ENCODE results near the gene TSSK6. TPM values are rescaled to one million over a fixed set of nuclear protein-coding genes. Genes with fewer than 3 reads are reported as not detected.
A peak's percentile ranks its signal among the peaks of the same experiment; 100 is the strongest.
"Not testable (repeated sequence)": the region's sequence is repeated elsewhere in the genome, so short reads cannot be mapped to it uniquely, and the experiment has no call there.

TSSK6 gene
- total RNA-seq, 1 experiment from 2014 or later = 4.7 TPM

DNA sequence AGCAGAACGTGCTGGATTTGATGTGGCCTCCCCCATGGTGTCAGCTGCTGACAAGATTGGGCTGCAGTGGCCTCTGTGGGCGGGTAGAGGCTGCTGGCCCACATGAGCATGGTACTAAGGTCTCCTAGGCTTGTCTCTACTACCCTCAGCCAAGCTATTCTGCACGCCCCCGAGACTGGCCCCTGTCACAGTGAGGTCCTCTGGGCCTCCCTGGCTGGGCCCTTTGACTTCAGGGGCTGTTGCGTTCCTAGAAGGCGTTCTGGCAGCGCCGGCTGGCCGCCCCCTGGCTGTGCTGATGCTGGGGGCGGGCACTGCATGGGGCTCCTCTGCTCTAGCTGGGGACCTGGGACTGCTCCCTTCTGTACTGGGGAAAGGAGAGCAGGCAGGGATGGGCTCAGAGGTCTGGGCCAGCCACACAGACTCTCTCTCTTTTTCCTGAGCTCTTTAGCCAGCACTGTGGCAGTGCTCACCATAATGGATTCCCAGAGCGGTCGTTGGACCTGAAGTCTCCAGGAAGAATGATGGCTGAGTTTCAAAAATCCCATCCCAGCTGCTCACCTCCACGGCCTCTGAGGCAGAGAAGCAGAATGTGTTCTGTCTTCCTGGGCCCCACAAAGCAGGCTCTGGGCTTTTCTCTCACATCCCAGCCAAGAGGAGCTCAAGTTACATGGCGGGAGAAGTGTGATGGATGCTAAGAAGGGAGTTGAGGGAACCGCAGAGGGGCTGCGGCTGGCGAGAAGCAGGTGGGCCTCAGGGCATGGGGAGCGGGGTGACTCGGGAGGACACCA, 32.3 kb downstream of the TSSK6 start:
- DNase-seq = peak; percentile 49

DNA sequence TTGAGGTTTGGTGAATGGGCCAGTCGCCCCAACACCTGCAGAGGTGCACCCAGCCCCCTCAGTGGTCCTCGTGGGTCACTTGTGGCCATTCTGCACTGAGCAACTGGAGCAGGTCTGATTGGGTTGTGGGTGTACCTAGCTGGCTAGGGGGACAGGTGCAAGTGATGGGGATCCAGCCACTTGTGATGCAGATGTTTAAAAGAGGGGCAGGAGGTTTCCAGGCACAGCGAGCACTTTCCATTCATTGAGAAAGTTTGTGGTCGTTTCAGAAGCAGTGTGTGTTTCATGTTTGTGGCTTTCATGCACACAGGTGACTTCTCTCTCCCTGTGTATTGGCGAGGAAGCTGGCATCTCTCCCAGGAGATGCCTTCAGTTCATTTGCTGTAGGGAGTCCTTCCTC, 34.7 kb downstream of the TSSK6 start:
- Histone ChIP-seq H3K36me3 (replicated peaks; ENCODE audit: control insufficient read depth, insufficient read depth, low read length) (peaks cover 5% of the 10 kb centered on the region), H3K27me3 (ENCODE audit: control insufficient read depth, insufficient read depth, low read length) (no peaks in the 10 kb centered on the region), H3K4me3 (ENCODE audit: insufficient read depth, low read depth, low read length) (no peak overlapping the region)
- DNase-seq = peak; percentile 9

More for the DNA sequence above, 32.3 kb downstream of the TSSK6 start:
- Histone ChIP-seq H3K27me3 (ENCODE audit: control insufficient read depth, insufficient read depth, low read length) (no peaks in the 10 kb centered on the region), H3K4me3 (ENCODE audit: insufficient read depth, low read depth, low read length) (no peak overlapping the region), H3K36me3 (replicated peaks; ENCODE audit: control insufficient read depth, insufficient read depth, low read length) (peaks cover 2% of the 10 kb centered on the region)

DNA sequence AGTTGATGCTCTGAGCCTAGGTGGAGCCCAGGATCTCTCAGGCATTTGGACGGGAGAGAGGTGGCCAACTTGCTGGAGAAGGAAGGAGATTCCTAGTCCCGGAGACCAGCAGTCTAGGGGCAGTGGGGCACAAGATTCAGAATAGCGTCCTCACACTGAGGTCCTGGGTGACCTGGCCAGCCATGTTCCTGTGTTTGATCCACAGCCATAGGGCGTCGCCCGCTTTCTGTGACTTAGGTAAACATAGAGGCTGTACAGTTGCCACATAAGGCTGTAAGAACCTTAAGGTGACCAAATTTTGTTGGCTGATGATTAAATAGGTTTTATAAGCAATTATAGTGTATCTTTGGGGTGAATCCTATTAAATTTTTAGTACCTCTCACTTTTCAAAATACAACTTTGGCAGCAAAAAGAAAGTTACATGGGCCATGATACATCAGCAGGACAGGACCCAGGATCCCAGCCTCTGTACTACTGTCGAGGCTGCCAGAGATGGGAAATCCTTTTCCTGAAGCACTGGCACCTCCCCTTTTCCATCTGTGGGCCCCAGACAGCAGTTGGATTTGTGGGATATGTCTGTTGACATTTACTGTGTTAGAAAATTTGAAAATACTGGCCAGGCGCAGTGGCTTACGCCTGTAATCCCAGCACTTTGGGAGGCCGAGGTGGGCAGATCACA, 37.5 kb downstream of the TSSK6 start:
- no peaks in the 10 kb centered on the region for H3K27me3 ChIP-seq (ENCODE audit: control insufficient read depth, insufficient read depth, low read length)

DNA sequence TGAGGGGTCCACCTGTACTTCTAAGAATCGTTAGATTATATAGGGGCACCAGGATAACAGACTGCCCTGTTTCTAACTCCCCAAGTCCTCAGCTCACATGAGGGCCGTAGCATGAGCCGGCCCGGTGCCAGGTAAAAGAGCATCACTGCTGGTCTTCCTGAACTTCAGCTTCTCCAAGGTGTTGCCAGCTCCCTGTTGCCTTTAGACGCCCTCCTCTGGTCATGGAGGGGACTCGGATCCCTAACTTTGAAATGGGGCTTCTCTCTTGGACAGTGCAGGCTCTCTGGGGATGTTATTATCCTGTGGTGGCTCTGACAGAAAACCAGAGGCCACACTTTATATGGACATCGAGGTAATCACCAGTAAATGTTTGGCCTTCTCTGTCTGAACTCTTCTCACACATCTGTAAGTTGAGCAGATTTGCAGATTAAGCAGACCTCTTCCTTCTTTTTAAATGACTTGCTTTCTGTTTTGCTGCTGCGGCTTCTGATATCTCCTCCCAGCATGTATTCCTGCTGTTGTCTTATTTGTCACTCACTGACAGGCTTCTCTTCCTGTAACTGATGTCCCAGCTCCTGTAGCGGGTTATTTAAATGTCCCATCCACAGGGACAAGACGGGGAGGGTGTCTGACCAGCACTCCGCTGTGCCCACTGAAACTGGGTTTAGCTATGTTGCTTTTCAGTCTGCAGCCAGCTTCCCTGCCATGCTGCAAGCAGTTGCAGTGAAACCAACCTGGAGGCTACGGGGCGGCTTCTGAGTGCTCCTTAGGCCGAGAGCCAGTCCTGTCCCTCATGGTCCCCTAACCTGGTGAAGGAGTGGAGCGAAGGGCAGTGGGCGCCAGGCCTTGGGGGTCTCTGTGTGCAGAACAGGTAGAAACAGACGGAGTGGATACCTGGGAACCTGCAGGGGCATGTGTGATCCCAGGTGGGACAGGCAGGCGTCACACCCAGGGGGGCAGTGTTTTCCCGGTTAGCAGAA, 39.2 kb downstream of the TSSK6 start:
- Histone ChIP-seq H3K36me3 (replicated peaks; ENCODE audit: control insufficient read depth, insufficient read depth, low read length) (peaks cover 6% of the 10 kb centered on the region), H3K4me3 (ENCODE audit: insufficient read depth, low read depth, low read length) (no peak overlapping the region), H3K27me3 (ENCODE audit: control insufficient read depth, insufficient read depth, low read length) (no peaks in the 10 kb centered on the region)
- peak; percentile 85 for DNase-seq

More for the DNA sequence above, 37.5 kb downstream of the TSSK6 start:
- Histone ChIP-seq H3K36me3 (replicated peaks; ENCODE audit: control insufficient read depth, insufficient read depth, low read length) (peaks cover 6% of the 10 kb centered on the region), H3K4me3 (ENCODE audit: insufficient read depth, low read depth, low read length) (no peak overlapping the region)
- no peak for DNase-seq

DNA sequence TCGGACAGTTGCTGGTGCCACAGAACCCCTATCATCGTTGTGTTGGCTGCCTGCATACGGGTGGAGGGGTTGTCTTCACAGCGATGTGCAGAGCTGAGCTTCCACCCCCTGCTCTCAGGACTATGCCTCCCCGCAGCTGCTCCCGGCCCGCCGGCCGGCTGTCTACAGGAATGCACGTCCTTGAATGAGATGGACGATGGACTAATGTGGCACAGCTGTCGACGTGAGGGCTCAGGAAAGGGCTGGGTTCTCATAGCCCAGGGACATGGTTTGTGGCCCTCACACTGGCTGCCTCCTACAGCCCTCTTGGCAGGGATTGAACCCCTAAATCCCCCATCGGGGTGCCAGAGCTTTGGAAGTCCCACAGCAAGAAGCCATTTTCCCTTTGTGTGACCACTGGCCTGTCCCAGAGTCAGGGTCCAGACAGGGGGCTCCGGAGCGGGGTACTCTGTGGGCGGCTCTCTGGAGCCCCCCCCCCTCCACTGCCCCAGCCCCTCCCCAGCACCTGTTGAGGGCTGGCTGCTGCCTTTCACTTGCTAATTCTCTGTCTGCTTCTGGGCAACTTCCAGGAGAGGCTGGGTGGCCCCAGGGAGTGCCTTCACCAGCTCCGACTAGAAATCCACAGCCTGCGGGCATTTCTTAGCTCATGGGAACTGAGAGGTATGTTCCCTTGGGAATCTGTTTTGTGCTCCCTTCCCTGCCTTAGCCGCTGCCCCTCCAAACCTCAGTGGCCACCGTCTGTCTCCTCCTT, 40.2 kb downstream of the TSSK6 start:
- H3K36me3 ChIP-seq (replicated peaks; ENCODE audit: control insufficient read depth, insufficient read depth, low read length) = peaks cover 4% of the 10 kb centered on the region
- no peak overlapping the region for H3K4me3 ChIP-seq (ENCODE audit: insufficient read depth, low read depth, low read length)
- no peaks in the 10 kb centered on the region for H3K27me3 ChIP-seq (ENCODE audit: control insufficient read depth, insufficient read depth, low read length)
- peak; percentile 80 for DNase-seq

DNA sequence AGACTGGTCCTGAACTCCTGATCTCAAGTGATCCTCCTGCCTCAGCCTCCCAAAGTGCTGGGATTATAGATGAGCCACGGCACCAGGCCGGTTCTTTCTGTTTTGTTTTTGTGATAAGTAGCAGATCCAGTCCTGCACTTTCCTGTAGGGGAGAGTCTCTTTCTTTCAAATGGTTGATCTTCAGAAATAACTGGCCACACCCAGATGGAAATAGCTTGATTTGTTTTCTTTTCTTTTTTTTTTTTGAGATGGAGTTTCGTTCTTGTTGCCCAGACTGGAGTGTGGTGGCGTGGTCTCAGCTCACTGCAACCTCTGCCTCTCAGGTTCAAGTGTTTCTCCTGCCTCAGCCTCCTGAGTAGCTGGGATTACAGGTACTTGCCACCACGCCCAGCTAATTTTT, 43.2 kb downstream of the TSSK6 start:
- H3K4me3 ChIP-seq (ENCODE audit: insufficient read depth, low read depth, low read length); DNase-seq; H3K27me3 ChIP-seq (ENCODE audit: control insufficient read depth, insufficient read depth, low read length); H3K36me3 ChIP-seq (replicated peaks; ENCODE audit: control insufficient read depth, insufficient read depth, low read length): not testable (repeated sequence)

DNA sequence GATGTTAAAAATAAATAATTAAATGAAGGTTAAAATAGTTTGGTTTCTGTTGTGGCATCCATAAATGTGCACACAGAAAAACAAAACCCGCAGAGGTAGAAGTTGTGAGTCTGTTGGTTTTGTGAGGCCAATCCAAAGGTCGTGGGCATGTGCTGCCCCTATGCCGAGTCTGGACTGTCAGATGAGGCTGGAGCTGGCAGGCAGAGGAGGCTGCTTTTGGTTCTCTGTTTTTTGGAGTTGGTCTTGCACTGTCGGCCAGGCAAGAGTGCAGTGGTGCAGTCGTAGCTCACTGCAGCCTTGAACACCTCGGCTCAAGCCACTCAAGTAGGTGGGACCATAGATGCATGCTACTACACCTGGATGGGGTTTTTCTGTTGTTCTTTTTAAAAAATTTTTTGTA, 43.7 kb downstream of the TSSK6 start:
- Histone ChIP-seq H3K36me3 (replicated peaks; ENCODE audit: control insufficient read depth, insufficient read depth, low read length) (peaks cover 8% of the 10 kb centered on the region), H3K4me3 (ENCODE audit: insufficient read depth, low read depth, low read length) (no peak overlapping the region), H3K27me3 (ENCODE audit: control insufficient read depth, insufficient read depth, low read length) (no peaks in the 10 kb centered on the region)
- DNase-seq = no peak

DNA sequence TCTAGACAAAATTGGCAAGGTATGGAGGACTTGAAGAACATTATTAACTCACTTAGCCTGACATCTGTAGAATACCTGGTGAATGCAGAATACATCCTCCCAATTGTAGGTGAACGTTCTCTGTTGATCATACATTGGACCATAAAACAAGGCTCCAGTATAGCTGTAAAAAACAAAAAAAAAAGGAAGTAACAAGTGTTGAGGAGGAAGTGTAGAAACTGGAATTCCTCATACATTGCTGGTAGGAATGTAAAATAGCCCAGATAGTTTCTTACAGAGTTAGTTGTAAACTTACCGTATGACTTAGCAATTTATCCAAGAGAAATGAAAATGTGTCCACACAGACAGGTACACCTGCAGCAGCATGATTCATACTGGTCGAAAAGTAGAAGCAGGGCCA, 44.8 kb downstream of the TSSK6 start:
- H3K4me3 ChIP-seq (ENCODE audit: insufficient read depth, low read depth, low read length) = no peak overlapping the region
- no peak for DNase-seq
- no peaks in the 10 kb centered on the region for H3K27me3 ChIP-seq (ENCODE audit: control insufficient read depth, insufficient read depth, low read length)
- peaks cover 16% of the 10 kb centered on the region for H3K36me3 ChIP-seq (replicated peaks; ENCODE audit: control insufficient read depth, insufficient read depth, low read length)

DNA sequence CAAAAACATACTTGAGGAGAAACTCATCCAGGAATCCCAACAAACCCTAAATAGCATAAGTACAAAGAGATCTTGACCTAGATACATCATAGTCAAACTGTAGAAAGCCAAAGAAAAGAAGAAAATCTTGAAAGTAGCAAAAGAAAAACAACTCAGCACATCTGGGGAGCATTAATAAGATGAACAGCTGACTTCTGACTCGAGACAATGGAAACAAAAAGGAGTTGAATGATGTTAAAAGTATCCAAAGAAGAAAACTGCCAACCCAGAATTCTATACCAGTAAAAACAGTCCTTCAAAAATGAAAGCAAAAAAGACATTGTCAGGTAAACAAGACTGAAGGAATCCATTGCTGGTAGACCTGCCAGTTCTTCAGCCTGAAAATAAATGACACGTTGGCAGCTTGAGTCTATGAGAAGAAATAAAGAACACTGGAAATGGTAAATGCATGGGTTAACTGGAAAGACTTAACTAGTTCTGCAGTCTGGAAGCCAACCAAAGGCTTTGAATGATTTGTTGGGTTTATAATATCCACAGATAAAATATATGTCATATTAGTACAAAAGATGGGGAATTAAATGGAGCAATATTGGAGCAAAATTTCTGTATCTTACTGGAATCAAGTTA, 46.8 kb downstream of the TSSK6 start:
- no peak for DNase-seq
- Histone ChIP-seq H3K4me3 (ENCODE audit: insufficient read depth, low read depth, low read length) (no peak overlapping the region), H3K36me3 (replicated peaks; ENCODE audit: control insufficient read depth, insufficient read depth, low read length) (peaks cover 19% of the 10 kb centered on the region), H3K27me3 (ENCODE audit: control insufficient read depth, insufficient read depth, low read length) (no peaks in the 10 kb centered on the region)

DNA sequence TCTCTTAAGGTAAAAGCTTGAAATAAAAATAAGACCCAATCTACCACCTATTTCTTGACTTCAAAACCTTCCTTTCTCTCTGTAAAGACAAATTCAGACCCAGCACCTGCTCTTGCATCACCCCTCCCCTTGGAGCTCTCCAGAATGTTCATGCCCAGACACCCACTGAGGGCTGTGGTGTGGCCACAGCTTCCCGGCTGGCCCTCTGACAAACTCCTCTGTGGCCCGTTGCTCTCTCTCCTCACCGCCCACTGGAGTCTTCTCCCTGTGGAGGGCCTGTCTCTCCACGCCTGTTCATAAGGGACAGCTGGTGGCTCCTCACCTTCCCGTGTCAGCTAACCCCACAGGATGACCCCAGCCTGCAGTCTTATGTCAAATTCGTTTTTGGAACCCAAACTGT, 49.1 kb downstream of the TSSK6 start:
- peaks cover 18% of the 10 kb centered on the region for H3K36me3 ChIP-seq (replicated peaks; ENCODE audit: control insufficient read depth, insufficient read depth, low read length)
- no peak overlapping the region for H3K4me3 ChIP-seq (ENCODE audit: insufficient read depth, low read depth, low read length)
- no peak for DNase-seq
- no peaks in the 10 kb centered on the region for H3K27me3 ChIP-seq (ENCODE audit: control insufficient read depth, insufficient read depth, low read length)

DNA sequence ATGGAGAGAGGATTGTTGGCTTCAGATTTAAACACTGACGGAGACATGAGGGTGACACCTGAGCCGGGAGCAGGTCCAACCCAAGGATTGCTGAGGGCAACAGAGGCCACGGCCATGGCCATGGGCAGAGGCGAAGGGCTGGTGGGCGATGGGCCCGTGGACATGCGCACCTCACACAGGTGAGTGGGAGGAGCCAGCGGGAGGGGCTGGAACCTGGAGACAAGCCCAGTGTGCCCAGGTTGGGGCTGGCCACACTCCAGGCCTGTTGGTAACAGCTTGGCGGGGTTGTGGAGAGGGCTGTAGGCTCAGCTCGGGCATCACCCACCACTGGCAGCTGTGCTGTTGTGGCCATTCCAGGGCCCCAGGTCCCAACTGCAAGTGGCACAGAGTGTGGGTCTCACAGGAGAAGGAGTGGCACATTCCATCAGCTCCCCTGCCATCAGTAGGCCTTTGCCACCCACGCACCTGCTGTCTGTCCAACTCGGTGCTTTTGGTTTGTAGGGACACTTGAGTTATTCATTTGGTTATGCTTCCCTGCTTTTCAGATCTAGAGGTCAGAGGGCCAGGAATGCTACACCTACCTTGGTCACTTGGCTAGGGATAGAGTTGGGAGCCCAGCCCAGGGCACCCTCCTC, 49.8 kb downstream of the TSSK6 start:
- no peak for DNase-seq
- Histone ChIP-seq H3K4me3 (ENCODE audit: insufficient read depth, low read depth, low read length) (no peak overlapping the region), H3K27me3 (ENCODE audit: control insufficient read depth, insufficient read depth, low read length) (no peaks in the 10 kb centered on the region), H3K36me3 (replicated peaks; ENCODE audit: control insufficient read depth, insufficient read depth, low read length) (peaks cover 18% of the 10 kb centered on the region)

DNA sequence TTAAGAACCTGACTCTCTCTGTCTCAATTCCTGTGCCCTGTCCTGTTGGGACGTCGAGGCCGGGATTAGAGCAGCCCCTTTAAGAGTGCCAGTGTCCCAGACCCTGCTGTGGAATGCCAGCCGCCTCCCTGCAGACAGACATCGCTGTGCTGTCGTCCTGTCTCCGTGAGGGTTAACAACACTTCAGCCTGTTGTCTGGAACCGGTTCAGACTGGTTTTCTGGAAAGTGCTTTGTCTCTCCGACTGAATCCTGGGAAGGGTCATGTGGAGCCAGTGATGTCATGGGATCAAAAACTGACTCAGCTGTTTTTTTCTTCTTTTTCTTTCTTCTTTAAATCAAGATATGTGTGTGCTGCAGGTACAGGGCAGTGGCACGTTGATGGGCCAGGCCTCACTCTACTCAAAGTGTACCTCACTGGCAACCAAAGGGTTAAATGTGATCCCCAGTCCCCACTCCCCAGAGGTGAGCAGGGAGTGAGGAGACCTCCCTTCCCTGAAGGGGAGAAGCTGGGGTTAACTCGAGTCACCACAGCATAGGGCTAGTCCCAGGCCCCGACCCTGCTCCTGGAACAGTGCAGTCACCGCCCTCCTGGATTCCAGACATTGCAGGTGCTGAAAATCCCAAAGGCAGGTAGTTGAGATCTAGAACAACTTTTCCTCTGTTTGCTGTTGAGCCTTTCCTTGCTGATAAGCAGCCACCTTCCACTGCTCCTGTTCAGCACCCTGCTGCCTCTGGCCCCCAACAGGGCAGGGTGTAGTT, 50.8 kb downstream of the TSSK6 start:
- DNase-seq = peak; percentile 85
- H3K27me3 ChIP-seq (ENCODE audit: control insufficient read depth, insufficient read depth, low read length) = no peaks in the 10 kb centered on the region
- H3K4me3 ChIP-seq (ENCODE audit: insufficient read depth, low read depth, low read length) = no peak overlapping the region
- H3K36me3 ChIP-seq (replicated peaks; ENCODE audit: control insufficient read depth, insufficient read depth, low read length) = peaks cover 18% of the 10 kb centered on the region

Measured in H7 (cell line).